H9 (cell line): ENCODE measurements around the gene SMIM13. TPM values are rescaled to one million over a fixed set of nuclear protein-coding genes. Genes with fewer than 3 reads are reported as not detected.

Experiments
- DNase-seq: peaks from one replicate; pipeline ENCODE4 v3.0.0-alpha.2; 2017
- H2AFZ ChIP-seq: one replicate; pipeline ENCODE4 v1.6.1; 2013; ENCODE audit warnings: mild to moderate bottlenecking, low read length, control low read depth, moderate library complexity
- H2AK5ac ChIP-seq: 2 replicates; pipeline ENCODE4 v1.6.1; 2013; ENCODE audit warnings: low read length, control low read depth, mixed read lengths; ENCODE audit not compliant: insufficient read length
- H2BK120ac ChIP-seq: one replicate; pipeline ENCODE4 v1.6.1; 2013; ENCODE audit warnings: low read depth, mild to moderate bottlenecking, low read length, control low read depth, inconsistent platforms; ENCODE audit not compliant: poor library complexity, severe bottlenecking
- H2BK12ac ChIP-seq: 2 replicates; pipeline ENCODE4 v1.6.1; 2013; ENCODE audit warnings: low read length, control low read depth, mixed read lengths, low read depth; ENCODE audit not compliant: insufficient read length
- H2BK15ac ChIP-seq: 2 replicates; pipeline ENCODE4 v1.6.1; 2013; ENCODE audit warnings: low read depth, low read length, control low read depth
- H2BK20ac ChIP-seq: one replicate; pipeline ENCODE4 v1.6.1; 2013; ENCODE audit warnings: low read depth, mild to moderate bottlenecking, low read length, control low read depth, inconsistent platforms; ENCODE audit not compliant: poor library complexity, severe bottlenecking
- H2BK5ac ChIP-seq: 2 replicates; pipeline ENCODE4 v1.6.1; 2013; ENCODE audit warnings: low read length, control low read depth, mixed read lengths; ENCODE audit not compliant: insufficient read length
- H3K14ac ChIP-seq: 2 replicates; pipeline ENCODE4 v1.6.1; 2013; ENCODE audit warnings: low read length, control low read depth; ENCODE audit not compliant: insufficient read depth
- H3K18ac ChIP-seq: 2 replicates; pipeline ENCODE4 v1.6.1; 2013; ENCODE audit warnings: low read depth, mild to moderate bottlenecking, mixed read lengths, low read length, control low read depth; ENCODE audit not compliant: insufficient read length
- H3K23ac ChIP-seq: 2 replicates; pipeline ENCODE4 v1.6.1; 2013; ENCODE audit warnings: low read length, control low read depth, mixed read lengths, low read depth; ENCODE audit not compliant: insufficient read length
- H3K23me2 ChIP-seq: 2 replicates; pipeline ENCODE4 v1.6.1; 2013; ENCODE audit warnings: low read depth, mild to moderate bottlenecking, mixed read lengths, low read length, control low read depth; ENCODE audit not compliant: insufficient read length, poor library complexity, severe bottlenecking
- H3K27ac ChIP-seq: 2 replicates; pipeline ENCODE4 v1.5.1; 2013; ENCODE audit warnings: low read length, control low read depth, mixed read lengths, low read depth; ENCODE audit not compliant: insufficient read length
- H3K27me3 ChIP-seq: 2 replicates; pipeline ENCODE4 v1.6.1; 2013; ENCODE audit warnings: low read length, control low read depth, inconsistent platforms; ENCODE audit not compliant: insufficient read depth
- H3K4ac ChIP-seq: 2 replicates; pipeline ENCODE4 v1.6.1; 2013; ENCODE audit warnings: low read depth, mild to moderate bottlenecking, control low read depth, inconsistent platforms, low read length, moderate library complexity
- H3K4me1 ChIP-seq: 2 replicates; pipeline ENCODE4 v1.6.1; 2013; ENCODE audit warnings: low read length, control low read depth, inconsistent platforms; ENCODE audit not compliant: insufficient read depth
- H3K4me2 ChIP-seq: 2 replicates; pipeline ENCODE4 v1.6.1; 2013; ENCODE audit warnings: low read length, control low read depth, mixed read lengths; ENCODE audit not compliant: insufficient read length, insufficient read depth
- H3K56ac ChIP-seq: 2 replicates; pipeline ENCODE4 v1.6.1; 2013; ENCODE audit warnings: low read depth, mild to moderate bottlenecking, mixed read lengths, low read length, control low read depth; ENCODE audit not compliant: insufficient read length
- H3K79me1 ChIP-seq: 2 replicates; pipeline ENCODE4 v1.6.1; 2013; ENCODE audit warnings: low read depth, mild to moderate bottlenecking, moderate library complexity, low read length, control low read depth, inconsistent platforms; ENCODE audit not compliant: insufficient read depth, poor library complexity, severe bottlenecking
- H3K79me2 ChIP-seq: 2 replicates; pipeline ENCODE4 v1.6.1; 2013; ENCODE audit warnings: low read length, control low read depth, inconsistent platforms; ENCODE audit not compliant: insufficient read depth
- H3K9ac ChIP-seq: 2 replicates; pipeline ENCODE4 v1.6.1; 2013; ENCODE audit warnings: low read length, control low read depth, mixed read lengths; ENCODE audit not compliant: insufficient read length; ENCODE audit errors: extremely low read depth
- H3K9me3 ChIP-seq: one replicate; pipeline ENCODE4 v1.6.1; 2013; ENCODE audit warnings: low read depth, low read length, inconsistent platforms; ENCODE audit not compliant: control insufficient read depth
- H3T11ph ChIP-seq: one replicate; pipeline ENCODE4 v1.6.1; 2013; ENCODE audit warnings: mild to moderate bottlenecking, low read length, control low read depth, inconsistent platforms
- H4K20me1 ChIP-seq: one replicate; pipeline ENCODE4 v1.6.1; 2013; ENCODE audit not compliant: control insufficient read depth, insufficient read length, insufficient read depth
- H4K5ac ChIP-seq: 2 replicates; pipeline ENCODE4 v1.6.1; 2013; ENCODE audit warnings: low read depth, mild to moderate bottlenecking, mixed read lengths, low read length, control low read depth; ENCODE audit not compliant: insufficient read length
- H4K8ac ChIP-seq: replicated peaks from 2 replicates; pipeline ENCODE4 v1.6.1; 2013; ENCODE audit warnings: low read length, control low read depth, mixed read lengths, low read depth; ENCODE audit not compliant: insufficient read length
- H4K91ac ChIP-seq: 2 replicates; pipeline ENCODE4 v1.6.1; 2013; ENCODE audit warnings: low read depth, mild to moderate bottlenecking, moderate library complexity, mixed read lengths, low read length, control low read depth; ENCODE audit not compliant: insufficient read length
- H3K27ac Mint-ChIP-seq, 3 experiments: 2 replicates in 2 of 3; 3 replicates in 1 of 3; pipeline ENCODE4 v1.8.0; 2020 to 2021; ENCODE audit warnings: mixed read lengths in 3 of 3, mild to moderate bottlenecking in 1 of 3, moderate library complexity in 1 of 3
- H3K27me3 Mint-ChIP-seq: 2 replicates; pipeline ENCODE4 v1.8.0; 2021; ENCODE audit warnings: low read depth, mild to moderate bottlenecking, moderate library complexity, mixed read lengths
- H3K36me3 Mint-ChIP-seq, 3 experiments: 2 replicates in 2 of 3; 3 replicates in 1 of 3; pipeline ENCODE4 v1.8.0; 2020 to 2021; ENCODE audit warnings: low read depth in 3 of 3, mixed read lengths in 3 of 3; ENCODE audit not compliant: insufficient read depth in 1 of 3
- H3K4me1 Mint-ChIP-seq, 2 experiments: 2 replicates each; pipeline ENCODE4 v1.8.0; 2020; ENCODE audit warnings: mixed read lengths in 2 of 2
- H3K4me3 Mint-ChIP-seq, 2 experiments: 2 replicates in 1 of 2; 3 replicates in 1 of 2; pipeline ENCODE4 v1.8.0; 2020 to 2021; ENCODE audit warnings: mild to moderate bottlenecking in 2 of 2, mixed read lengths in 2 of 2, moderate library complexity in 1 of 2
- H3K9me3 Mint-ChIP-seq, 2 experiments: 2 replicates in 1 of 2; 3 replicates in 1 of 2; pipeline ENCODE4 v1.8.0; 2020; ENCODE audit warnings: mild to moderate bottlenecking in 2 of 2, mixed read lengths in 2 of 2, moderate library complexity in 1 of 2
- WGBS: extraction: QIAGEN DNeasy Blood & Tissue Kit; methylation state at CpG from one replicate; pipeline ENCODE4 v1.1.7; 2013; ENCODE audit warnings: missing lambda C conversion rate, low lambda C conversion rate, mixed read lengths; ENCODE audit not compliant: insufficient read length; ENCODE audit errors: extremely low coverage; 5-methylcytosine and 5-hydroxymethylcytosine counted together
- total RNA-seq: library from RNA; stranded (reverse); gene quantifications from 2 replicates; pipeline ENCODE4 v1.2.1, GENCODE V29; 2021
- TF ChIP-seq, protein P1 (sequence below): fragments of 200-600 bp; sonication (generic); conservative IDR thresholded peaks from 3 replicates; pipeline ENCODE4 v1.8.0; 2021; ENCODE audit warnings: antibody characterized with exemption, mild to moderate bottlenecking

Gene SMIM13
- total RNA-seq, 1 experiment from 2014 or later, result 10.6 TPM

GRCh38 chr6:11094411-11094851 is 797 bp downstream of the SMIM13 start:
- H2BK15ac ChIP-seq, result no peak overlapping the region
- DNase-seq, result peak; percentile 54
- peak overlapping the region; percentile 93 for H3K18ac ChIP-seq
- H3K9ac ChIP-seq, result peak overlapping the region; percentile 85
- H3K56ac ChIP-seq, result no peak overlapping the region
- no peaks in the 10 kb centered on the region for H4K20me1 ChIP-seq
- no peak overlapping the region for H3T11ph ChIP-seq
- H2BK12ac ChIP-seq, result no peak overlapping the region
- no peak overlapping the region for H2BK20ac ChIP-seq
- TF ChIP-seq, protein P1, sequence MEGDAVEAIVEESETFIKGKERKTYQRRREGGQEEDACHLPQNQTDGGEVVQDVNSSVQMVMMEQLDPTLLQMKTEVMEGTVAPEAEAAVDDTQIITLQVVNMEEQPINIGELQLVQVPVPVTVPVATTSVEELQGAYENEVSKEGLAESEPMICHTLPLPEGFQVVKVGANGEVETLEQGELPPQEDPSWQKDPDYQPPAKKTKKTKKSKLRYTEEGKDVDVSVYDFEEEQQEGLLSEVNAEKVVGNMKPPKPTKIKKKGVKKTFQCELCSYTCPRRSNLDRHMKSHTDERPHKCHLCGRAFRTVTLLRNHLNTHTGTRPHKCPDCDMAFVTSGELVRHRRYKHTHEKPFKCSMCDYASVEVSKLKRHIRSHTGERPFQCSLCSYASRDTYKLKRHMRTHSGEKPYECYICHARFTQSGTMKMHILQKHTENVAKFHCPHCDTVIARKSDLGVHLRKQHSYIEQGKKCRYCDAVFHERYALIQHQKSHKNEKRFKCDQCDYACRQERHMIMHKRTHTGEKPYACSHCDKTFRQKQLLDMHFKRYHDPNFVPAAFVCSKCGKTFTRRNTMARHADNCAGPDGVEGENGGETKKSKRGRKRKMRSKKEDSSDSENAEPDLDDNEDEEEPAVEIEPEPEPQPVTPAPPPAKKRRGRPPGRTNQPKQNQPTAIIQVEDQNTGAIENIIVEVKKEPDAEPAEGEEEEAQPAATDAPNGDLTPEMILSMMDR, result no peak
- peak overlapping the region; percentile 71 for H2BK5ac ChIP-seq
- H3K9me3 ChIP-seq, result no peaks in the 10 kb centered on the region
- peaks cover 8% of the 10 kb centered on the region for H3K23me2 ChIP-seq
- H3K4me3 Mint-ChIP-seq, result peak overlapping the region; percentile 89 to 94
- H3K27ac ChIP-seq, result no peak overlapping the region
- H3K9me3 Mint-ChIP-seq, result no peaks in the 10 kb centered on the region; a peak in 1 of 5 replicates
- no peak overlapping the region for H3K4ac ChIP-seq
- no peak overlapping the region for H2AFZ ChIP-seq
- H4K8ac ChIP-seq, result no peak overlapping the region
- no peaks in the 10 kb centered on the region for H3K27me3 ChIP-seq
- no CpG with 5 or more reads among the region's 15 CpGs for WGBS
- H3K36me3 Mint-ChIP-seq, result peaks cover 3 to 11% (median 10%) of the 10 kb centered on the region in 3 experiments; a peak in 6 of 7 replicates
- no peaks in the 10 kb centered on the region for H3K79me1 ChIP-seq
- H2BK120ac ChIP-seq, result no peak overlapping the region
- peaks cover 12% of the 10 kb centered on the region; the same call in 1 of the 2 replicates for H3K79me2 ChIP-seq
- H3K27ac Mint-ChIP-seq, result peak overlapping the region; percentile 94 to 95 (median 94)
- H3K23ac ChIP-seq, result no peak overlapping the region
- peak overlapping the region; percentile 91 for H3K14ac ChIP-seq
- H3K4me1 Mint-ChIP-seq, result peaks cover 22 to 24% of the 10 kb centered on the region in 2 experiments
- H3K4me1 ChIP-seq, result peaks cover 4% of the 10 kb centered on the region; the same call in 1 of the 2 replicates
- peak overlapping the region; percentile 78 for H3K4me2 ChIP-seq
- H4K5ac ChIP-seq, result no peak overlapping the region
- no peaks in the 10 kb centered on the region for H3K27me3 Mint-ChIP-seq
- no peak overlapping the region for H2AK5ac ChIP-seq
- no peak overlapping the region for H4K91ac ChIP-seq
